Uterus (tissue), 4 donors: ENCODE data around the gene ZNF865. TPM values are rescaled to one million over a fixed set of nuclear protein-coding genes. Genes with fewer than 3 reads are reported as not detected.

ENCODE experiments used
- total RNA-seq, 4 donors: library from RNA; depleted of rRNA in 3 of 4; stranded (reverse); fragments of >200 nt in 3 of 4; gene quantifications; one replicate each; pipeline versions ENCODE4 v1.1.0 to v1.2.4, GENCODE V29; 2014 to 2023
- donor health status: DM: yes; HTN: yes; CAD: no.

The ZNF865 gene
- total RNA-seq, 4 donors from 2014 or later: 2.0 to 24.2 (median 3.2) TPM; not detected in 1

Other genes with a start within 250 kb of the ZNF865 start
- under 1 TPM in 1 of 4 donors, not detected in 3; 0.18 TPM for gene GARIN5B, start 242.4 kb upstream of the ZNF865 start, total RNA-seq
- gene IL11, start 235.2 kb upstream of the ZNF865 start, total RNA-seq: 1 to 10 TPM in 1 of 4 donors, not detected in 3; 1.6 TPM
- gene TMEM190, start 228.8 kb upstream of the ZNF865 start, total RNA-seq: 1 to 10 TPM in 1 of 4 donors, not detected in 3; 1.1 TPM
- gene TMEM238, start 221.4 kb upstream of the ZNF865 start, total RNA-seq: 1 to 10 TPM in 1 of 4 donors, under 1 TPM in 1, not detected in 2; 0.83 to 2.3 TPM
- 1,000 to 10,000 TPM in 1 of 4 donors, 100 to 1,000 TPM in 2, 10 to 100 TPM in 1; 20.7 to 1,084 (median 431) TPM for gene RPL28, start 219.7 kb upstream of the ZNF865 start, total RNA-seq
- gene UBE2S, start 197.9 kb upstream of the ZNF865 start, total RNA-seq: 100 to 1,000 TPM in 1 of 4 donors, 10 to 100 TPM in 2, 1 to 10 TPM in 1; 3.2 to 141 (median 21.5) TPM
- not detected for gene SHISA7, start 162.3 kb upstream of the ZNF865 start, total RNA-seq
- gene ISOC2, start 144.0 kb upstream of the ZNF865 start, total RNA-seq: 10 to 100 TPM in 3 of 4 donors, 1 to 10 TPM in 1; 1.2 to 78.6 (median 23.8) TPM
- not detected for gene C19orf85, start 140.9 kb upstream of the ZNF865 start, total RNA-seq
- gene ZNF628, start 129.0 kb upstream of the ZNF865 start, total RNA-seq: 10 to 100 TPM in 2 of 4 donors, 1 to 10 TPM in 1, not detected in 1; 1.0 to 29.5 (median 11.9) TPM
- gene NAT14, start 120.5 kb upstream of the ZNF865 start, total RNA-seq: 10 to 100 TPM; 16.8 to 44.3 (median 19.6) TPM
- 10 to 100 TPM in 3 of 4 donors, 1 to 10 TPM in 1; 5.0 to 50.8 (median 36.0) TPM for gene SSC5D, start 117.2 kb upstream of the ZNF865 start, total RNA-seq
- gene SBK2, start 68.5 kb upstream of the ZNF865 start, total RNA-seq: not detected
- gene SBK3, start 60.1 kb upstream of the ZNF865 start, total RNA-seq: under 1 TPM in 2 of 4 donors, not detected in 2; 0.34 to 0.35 TPM
- 10 to 100 TPM in 1 of 4 donors, 1 to 10 TPM in 1, not detected in 2; 4.4 to 21.9 TPM for gene ZNF579, start 24.8 kb upstream of the ZNF865 start, total RNA-seq
- 10 to 100 TPM in 1 of 4 donors, 1 to 10 TPM in 1, under 1 TPM in 2; 0.26 to 19.3 (median 2.4) TPM for gene FIZ1, start 6.1 kb upstream of the ZNF865 start, total RNA-seq
- 10 to 100 TPM in 3 of 4 donors, 1 to 10 TPM in 1; 5.4 to 20.4 (median 14.6) TPM for gene ZNF524, start 5.4 kb upstream of the ZNF865 start, total RNA-seq
- 1 to 10 TPM; 4.1 to 9.6 (median 7.4) TPM for gene ZNF784, start 18.9 kb downstream of the ZNF865 start, total RNA-seq
- 10 to 100 TPM in 3 of 4 donors, 1 to 10 TPM in 1; 4.8 to 69.8 (median 19.1) TPM for gene ZNF580, start 35.4 kb downstream of the ZNF865 start, total RNA-seq
- 10 to 100 TPM in 3 of 4 donors, 1 to 10 TPM in 1; 2.8 to 30.3 (median 12.8) TPM for gene ZNF581, start 38.0 kb downstream of the ZNF865 start, total RNA-seq
- 10 to 100 TPM in 1 of 4 donors, 1 to 10 TPM in 3; 2.9 to 25.0 (median 6.7) TPM for gene CCDC106, start 42.6 kb downstream of the ZNF865 start, total RNA-seq
- gene U2AF2, start 49.4 kb downstream of the ZNF865 start, total RNA-seq: 100 to 1,000 TPM in 1 of 4 donors, 10 to 100 TPM in 2, 1 to 10 TPM in 1; 10.0 to 165 (median 58.1) TPM
- 10 to 100 TPM; 27.9 to 88.4 (median 51.7) TPM for gene EPN1, start 69.6 kb downstream of the ZNF865 start, total RNA-seq
- gene NLRP9, start 132.8 kb downstream of the ZNF865 start, total RNA-seq: under 1 TPM in 1 of 4 donors, not detected in 3; 0.28 TPM
- gene RFPL4A, start 153.4 kb downstream of the ZNF865 start, total RNA-seq: not detected
- not detected for gene RFPL4AL1, start 163.5 kb downstream of the ZNF865 start, total RNA-seq
- gene NLRP11, start 226.4 kb downstream of the ZNF865 start, total RNA-seq: under 1 TPM in 1 of 4 donors, not detected in 3; 0.28 TPM
- gene NLRP4, start 230.9 kb downstream of the ZNF865 start, total RNA-seq: 1 to 10 TPM in 1 of 4 donors, not detected in 3; 1.5 TPM